Measurements from ENCODE around the gene DTHD1. TPM values are rescaled to one million over a fixed set of nuclear protein-coding genes. Genes with fewer than 3 reads are reported as not detected.

DTHD1 gene
- total and polyA plus RNA-seq, 3 experiments from 2014 or later, result 3.3 to 5.9 (median 3.5) TPM

DNA sequence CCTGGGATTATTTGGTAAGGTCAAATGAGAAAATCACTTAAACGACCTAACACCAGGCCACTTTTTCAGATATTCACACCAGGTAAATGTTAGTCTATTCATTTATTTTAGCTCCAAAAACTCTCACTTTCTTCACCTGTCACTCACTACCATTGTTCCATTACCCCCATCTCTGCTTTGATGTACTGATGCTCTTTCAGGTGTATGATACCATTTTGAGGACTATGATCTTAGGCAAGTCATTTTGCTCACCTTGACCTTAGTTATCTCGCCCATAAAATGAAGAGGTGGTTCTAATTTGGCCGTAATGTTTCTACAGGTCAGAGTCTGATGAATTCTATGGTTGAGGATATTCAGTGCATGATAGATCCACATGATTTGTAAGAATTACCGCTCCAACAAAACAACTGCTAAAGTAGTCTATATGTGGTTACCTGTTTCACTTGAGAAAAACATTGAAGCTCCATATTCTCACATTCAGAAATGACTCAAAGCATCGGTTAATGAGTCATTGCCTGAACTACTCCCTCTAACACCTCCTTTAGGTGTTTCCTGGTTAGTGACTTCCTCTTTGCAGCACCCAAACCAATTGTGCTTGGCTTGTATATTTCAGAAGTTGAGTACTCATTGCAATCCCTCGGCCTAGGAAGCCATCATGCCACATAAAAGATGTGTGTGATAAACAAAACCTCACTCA lies 4.5 kb downstream of the DTHD1 start:
- H3K27ac ChIP-seq (ENCODE audit: low read depth, low read length), result peak overlapping the region; percentile 66
- CTCF ChIA-PET, result interaction anchor here (0.8 to 3.2 kb wide), 8 partner anchors 18 to 96 kb away, joined by 3 to 27 read pairs (median 4); partner anchors contain the start of gene ARAP2

DNA sequence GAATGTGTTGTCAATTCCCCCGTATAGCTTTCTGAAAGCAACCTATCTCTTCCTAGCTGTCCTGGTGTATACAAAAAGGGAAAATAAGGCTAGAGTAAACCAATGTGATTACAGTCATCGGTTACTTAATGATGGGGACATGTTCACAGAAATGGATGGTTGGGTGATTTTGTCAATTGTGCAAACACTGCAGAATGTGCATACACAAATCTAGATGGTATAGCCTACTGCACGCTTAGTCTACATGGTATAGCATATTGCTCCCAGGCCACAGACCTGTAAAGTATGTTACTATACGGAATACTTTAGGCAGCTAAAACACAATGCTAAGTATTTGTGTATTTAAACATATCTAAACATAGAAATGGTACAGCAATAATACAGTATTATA lies 5.1 kb downstream of the DTHD1 start:
- peaks cover 16% of the 10 kb centered on the region for H3K4me1 ChIP-seq (ENCODE audit: insufficient read depth, low read length)
- H3K36me3 ChIP-seq (ENCODE audit: insufficient read depth, low read length), result no peaks in the 10 kb centered on the region
- Mint-ChIP-seq H3K27me3 (no peaks in the 10 kb centered on the region), H3K4me3 (peak overlapping the region; percentile 76 to 94 (median 86)), H3K4me1 (peaks cover 64 to 93% (median 86%) of the 10 kb centered on the region in 3 donors), H3K9me3 (no peaks in the 10 kb centered on the region), H3K27ac (peak overlapping the region in 7 of 8 donors; percentile 92 to 97 (median 95)), H3K36me3 (peaks cover 6 to 28% (median 19%) of the 10 kb centered on the region in 3 donors)
- no peaks in the 10 kb centered on the region for H3K9me3 ChIP-seq (ENCODE audit: low read length)
- H3K27ac ChIP-seq (ENCODE audit: low read depth, low read length), result peak overlapping the region; percentile 43
- DNase-seq, result no peak
- H3K27me3 ChIP-seq (ENCODE audit: insufficient read depth, low read length, poor library complexity, severe bottlenecking), result no peaks in the 10 kb centered on the region
- ChIA-PET CTCF (interaction anchor here (0.8 to 3.2 kb wide), 8 partner anchors 19 to 97 kb away, joined by 3 to 27 read pairs (median 4); partner anchors contain the start of gene ARAP2), POLR2A (interaction anchor here (1.0 to 2.4 kb wide), 4 partner anchors 18 to 43 kb away, joined by 4 to 30 read pairs (median 10); partner anchors contain the start of gene ARAP2)
- peak overlapping the region; percentile 21 for H3K4me3 ChIP-seq (ENCODE audit: low read length)

More for the DNA sequence above, 4.5 kb downstream of the DTHD1 start:
- H3K36me3 Mint-ChIP-seq, result peaks cover 3 to 26% (median 19%) of the 10 kb centered on the region in 3 donors
- H3K4me1 ChIP-seq (ENCODE audit: insufficient read depth, low read length), result peaks cover 19% of the 10 kb centered on the region
- peak overlapping the region; percentile 21 for H3K4me3 ChIP-seq (ENCODE audit: low read length)
- H3K27ac Mint-ChIP-seq, result peak overlapping the region; percentile 80 to 97 (median 94)
- no peaks in the 10 kb centered on the region for H3K9me3 ChIP-seq (ENCODE audit: low read length)
- POLR2A ChIA-PET, result interaction anchor here (1.0 to 2.4 kb wide), 4 partner anchors 18 to 43 kb away, joined by 4 to 30 read pairs (median 10); partner anchors contain the start of gene ARAP2
- H3K27me3 Mint-ChIP-seq, result no peaks in the 10 kb centered on the region
- no peaks in the 10 kb centered on the region for H3K9me3 Mint-ChIP-seq
- peak overlapping the region; percentile 76 to 94 (median 86) for H3K4me3 Mint-ChIP-seq
- no peaks in the 10 kb centered on the region for H3K36me3 ChIP-seq (ENCODE audit: insufficient read depth, low read length)
- peaks cover 66 to 94% (median 87%) of the 10 kb centered on the region in 3 donors for H3K4me1 Mint-ChIP-seq
- DNase-seq, result peak; percentile 33 to 84 (median 44)
- no peaks in the 10 kb centered on the region for H3K27me3 ChIP-seq (ENCODE audit: insufficient read depth, low read length, poor library complexity, severe bottlenecking)

DNA sequence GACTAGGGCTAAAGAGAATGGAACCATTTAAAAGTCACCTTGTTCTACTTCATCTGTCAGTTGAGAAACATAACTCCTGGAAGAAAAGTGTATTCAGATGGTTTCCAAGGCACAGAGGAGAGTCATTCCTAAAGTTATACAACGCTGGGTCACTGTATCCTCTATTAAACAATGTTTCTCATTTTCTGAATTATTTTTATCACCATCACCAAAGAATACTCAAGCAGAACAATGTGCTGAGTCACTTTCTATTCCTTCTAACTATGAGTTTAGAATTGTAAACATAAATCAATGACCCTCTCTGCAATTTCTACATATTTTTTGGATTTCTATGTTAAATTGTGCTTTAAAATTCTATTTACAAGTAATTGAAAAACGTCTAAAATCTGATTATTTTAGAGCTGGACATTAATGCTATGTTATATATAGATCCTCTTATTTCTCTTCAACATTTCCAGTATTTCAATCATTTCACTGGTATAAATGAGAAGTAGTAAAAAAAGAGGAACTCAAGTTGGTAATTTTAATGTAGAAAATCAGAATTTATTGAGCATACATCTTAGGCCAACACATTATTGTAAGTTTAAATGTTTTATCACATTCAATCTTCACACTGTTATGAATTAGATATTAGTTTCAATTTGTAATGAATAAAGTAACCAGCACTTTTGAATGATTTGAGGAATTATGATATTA lies 7.5 kb downstream of the DTHD1 start:
- DNase-seq, result no peak
- Histone ChIP-seq H3K9me3 (ENCODE audit: low read length) (no peaks in the 10 kb centered on the region), H3K4me1 (ENCODE audit: insufficient read depth, low read length) (peaks cover 16% of the 10 kb centered on the region), H3K27ac (ENCODE audit: low read depth, low read length) (no peak overlapping the region), H3K4me3 (ENCODE audit: low read length) (no peak overlapping the region), H3K36me3 (ENCODE audit: insufficient read depth, low read length) (no peaks in the 10 kb centered on the region), H3K27me3 (ENCODE audit: insufficient read depth, low read length, poor library complexity, severe bottlenecking) (no peaks in the 10 kb centered on the region)
- H3K4me3 Mint-ChIP-seq, result peak overlapping the region; percentile 12 to 67 (median 25)
- peaks cover 59 to 80% (median 76%) of the 10 kb centered on the region in 3 donors for H3K4me1 Mint-ChIP-seq
- ChIA-PET POLR2A (interaction anchor here (0.8 kb wide), 1 partner anchor 47 kb away, joined by 3 read pairs; no protein-coding TSS in a partner anchor), CTCF (interaction anchor here (1.8 kb wide), 1 partner anchor 45 kb away, joined by 5 read pairs; the partner anchor contains the start of gene ARAP2)
- H3K27ac Mint-ChIP-seq, result peak overlapping the region in 7 of 8 donors; percentile 52 to 93 (median 81)
- no peaks in the 10 kb centered on the region for H3K9me3 Mint-ChIP-seq
- H3K27me3 Mint-ChIP-seq, result no peaks in the 10 kb centered on the region
- H3K36me3 Mint-ChIP-seq, result peaks cover 5 to 12% (median 6%) of the 10 kb centered on the region in 3 donors

DNA sequence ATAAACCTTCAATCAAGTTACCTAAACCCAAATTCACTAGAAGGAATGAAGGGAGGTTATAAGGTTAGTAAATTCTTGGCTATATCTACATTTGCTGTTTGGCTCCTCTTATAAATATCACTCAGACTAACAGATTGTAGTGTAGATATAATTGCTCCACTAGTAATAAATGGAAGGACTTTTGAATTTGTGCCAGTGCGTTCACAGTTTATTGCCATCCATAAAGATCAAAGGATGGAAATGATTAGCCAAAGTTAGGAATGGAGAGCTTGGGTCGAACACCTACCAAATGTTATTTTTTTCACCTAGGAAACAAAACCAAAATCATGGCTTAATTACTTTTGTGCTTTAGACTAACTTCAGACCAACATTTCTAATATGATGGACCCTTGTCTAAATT lies 9.2 kb downstream of the DTHD1 start:
- CTCF ChIA-PET, result interaction anchor here (0.8 kb wide), 1 partner anchor 55 kb away, joined by 3 read pairs; no protein-coding TSS in a partner anchor
- H3K27me3 ChIP-seq (ENCODE audit: insufficient read depth, low read length, poor library complexity, severe bottlenecking), result no peaks in the 10 kb centered on the region
- no peaks in the 10 kb centered on the region for H3K36me3 ChIP-seq (ENCODE audit: insufficient read depth, low read length)
- H3K36me3 Mint-ChIP-seq, result peaks cover 3 to 6% (median 5%) of the 10 kb centered on the region in 3 donors
- no peak overlapping the region for H3K27ac ChIP-seq (ENCODE audit: low read depth, low read length)
- H3K27me3 Mint-ChIP-seq, result no peaks in the 10 kb centered on the region
- no peaks in the 10 kb centered on the region for H3K9me3 ChIP-seq (ENCODE audit: low read length)
- H3K27ac Mint-ChIP-seq, result peak overlapping the region in 1 of 8 donors; percentile 16
- no peak overlapping the region for H3K4me3 Mint-ChIP-seq
- H3K4me1 ChIP-seq (ENCODE audit: insufficient read depth, low read length), result peaks cover 10% of the 10 kb centered on the region
- H3K4me1 Mint-ChIP-seq, result peaks cover 50 to 71% (median 65%) of the 10 kb centered on the region in 3 donors
- DNase-seq, result no peak
- no peak overlapping the region for H3K4me3 ChIP-seq (ENCODE audit: low read length)
- POLR2A ChIA-PET, result no interaction called here
- H3K9me3 Mint-ChIP-seq, result no peaks in the 10 kb centered on the region

DNA sequence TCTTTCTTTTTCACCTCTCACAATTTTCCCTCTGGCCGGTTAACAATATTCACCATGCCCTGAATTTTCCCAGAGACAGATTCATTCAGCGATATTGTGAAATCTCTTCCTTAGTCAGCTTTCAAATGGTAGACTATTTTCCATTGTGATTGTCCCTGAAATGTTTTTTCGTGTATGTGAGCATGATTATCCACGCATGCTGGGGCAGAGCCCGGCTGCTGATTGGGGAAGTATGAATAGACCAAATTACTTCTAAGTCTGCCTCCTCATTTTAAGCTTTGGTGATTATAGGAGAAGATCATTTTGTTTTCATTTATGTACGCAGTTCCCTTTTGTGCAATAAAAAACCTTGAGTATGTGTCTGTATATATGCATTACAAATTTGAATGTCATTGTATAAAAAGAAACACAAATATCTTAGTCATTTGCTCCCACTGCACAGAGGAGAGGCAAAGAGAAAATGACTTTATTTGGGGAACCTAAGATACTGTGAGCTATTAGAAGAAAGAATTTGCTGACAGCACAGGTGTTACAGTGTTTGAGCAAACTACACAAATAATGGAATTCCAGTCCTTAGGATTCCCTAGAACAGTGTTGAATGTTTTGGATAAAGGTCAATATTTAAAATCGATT lies 11.3 kb downstream of the DTHD1 start:
- H3K4me3 ChIP-seq (ENCODE audit: low read length), result no peak overlapping the region
- Mint-ChIP-seq H3K4me3 (peak overlapping the region in 3 of 7 donors; percentile 16 to 62 (median 23)), H3K36me3 (peaks cover 0 to 7% (median 5%) of the 10 kb centered on the region in 3 donors), H3K27ac (peak overlapping the region in 5 of 8 donors; percentile 3 to 69 (median 29)), H3K4me1 (peaks cover 36 to 60% (median 51%) of the 10 kb centered on the region in 3 donors), H3K9me3 (no peaks in the 10 kb centered on the region), H3K27me3 (no peaks in the 10 kb centered on the region)
- no peak overlapping the region for H3K27ac ChIP-seq (ENCODE audit: low read depth, low read length)
- ChIA-PET POLR2A (no interaction called here), CTCF (no interaction called here)
- no peaks in the 10 kb centered on the region for H3K4me1 ChIP-seq (ENCODE audit: insufficient read depth, low read length)
- no peaks in the 10 kb centered on the region for H3K36me3 ChIP-seq (ENCODE audit: insufficient read depth, low read length)
- no peaks in the 10 kb centered on the region for H3K27me3 ChIP-seq (ENCODE audit: insufficient read depth, low read length, poor library complexity, severe bottlenecking)
- no peak for DNase-seq
- H3K9me3 ChIP-seq (ENCODE audit: low read length), result no peaks in the 10 kb centered on the region

DNA sequence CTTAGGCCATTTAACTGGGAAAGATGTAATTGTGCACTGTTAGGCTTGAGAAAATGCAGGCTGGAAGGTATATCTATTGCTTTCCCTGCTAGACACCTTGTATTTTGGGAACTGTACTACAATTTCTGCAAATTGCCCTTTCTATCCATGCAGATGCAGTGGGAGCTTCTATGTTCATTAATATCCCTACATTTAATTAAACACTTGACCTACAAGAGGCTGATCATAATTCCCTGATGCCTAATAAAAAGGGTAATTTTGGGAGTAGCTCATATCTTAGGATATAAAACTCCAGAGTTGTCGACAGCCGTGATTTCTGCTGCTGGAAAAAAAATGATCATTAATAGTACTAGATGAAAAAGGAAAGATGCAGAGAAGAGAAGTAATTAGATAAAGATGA lies 19.7 kb downstream of the DTHD1 start:
- CTCF ChIA-PET, result no interaction called here
- Histone ChIP-seq H3K9me3 (ENCODE audit: low read length) (no peaks in the 10 kb centered on the region), H3K36me3 (ENCODE audit: insufficient read depth, low read length) (no peaks in the 10 kb centered on the region), H3K27me3 (ENCODE audit: insufficient read depth, low read length, poor library complexity, severe bottlenecking) (no peaks in the 10 kb centered on the region), H3K4me3 (ENCODE audit: low read length) (no peak overlapping the region), H3K4me1 (ENCODE audit: insufficient read depth, low read length) (no peaks in the 10 kb centered on the region), H3K27ac (ENCODE audit: low read depth, low read length) (no peak overlapping the region)
- no peaks in the 10 kb centered on the region for H3K9me3 Mint-ChIP-seq
- H3K36me3 Mint-ChIP-seq, result peaks cover 0 to 5% (median 2%) of the 10 kb centered on the region in 3 donors
- POLR2A ChIA-PET, result no interaction called here
- no peaks in the 10 kb centered on the region for H3K27me3 Mint-ChIP-seq
- DNase-seq, result no peak
- no peak overlapping the region for H3K4me3 Mint-ChIP-seq
- peak overlapping the region in 1 of 8 donors; percentile 52 for H3K27ac Mint-ChIP-seq
- peaks cover 12 to 42% (median 25%) of the 10 kb centered on the region in 3 donors for H3K4me1 Mint-ChIP-seq

DNA sequence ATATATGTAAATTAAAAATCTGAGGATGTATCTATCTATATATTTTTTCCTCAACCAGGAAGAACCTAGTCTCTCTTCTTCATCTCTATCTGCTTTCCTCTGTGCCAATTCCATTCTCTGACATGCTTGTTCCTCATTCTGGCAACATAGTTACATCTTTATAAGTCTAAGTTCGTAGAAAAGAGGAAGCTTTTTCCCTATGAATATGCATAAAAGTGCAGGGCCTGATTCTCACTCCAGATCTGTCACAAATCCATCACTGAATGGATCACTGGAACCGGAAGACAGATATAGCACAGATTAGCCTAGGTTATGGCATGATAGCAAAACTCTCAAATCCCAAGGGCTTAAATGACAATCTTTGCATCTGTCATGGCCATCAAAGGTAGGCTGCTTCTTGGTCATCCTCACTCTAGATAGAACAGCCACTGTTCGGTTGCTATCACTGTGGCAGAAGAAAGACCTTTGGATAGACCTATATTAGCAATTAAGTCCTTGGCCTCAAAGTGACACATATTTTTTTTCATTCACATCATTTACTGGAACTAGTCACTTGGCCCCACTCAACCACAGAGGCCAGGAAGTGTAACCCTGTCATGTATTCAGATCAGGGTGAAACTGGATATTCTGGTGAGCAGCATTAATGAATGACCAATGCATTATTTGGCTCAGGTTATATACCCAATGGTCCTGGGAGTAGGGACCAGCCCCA lies 22.2 kb downstream of the DTHD1 start:
- no peaks in the 10 kb centered on the region for H3K9me3 ChIP-seq (ENCODE audit: low read length)
- CTCF ChIA-PET, result no interaction called here

More for the DNA sequence above, 22.2 kb downstream of the DTHD1 start:
- H3K36me3 Mint-ChIP-seq, result peaks cover 0 to 10% (median 2%) of the 10 kb centered on the region in 3 donors
- H3K4me3 Mint-ChIP-seq, result no peak overlapping the region
- Histone ChIP-seq H3K27ac (ENCODE audit: low read depth, low read length) (no peak overlapping the region), H3K4me1 (ENCODE audit: insufficient read depth, low read length) (no peaks in the 10 kb centered on the region), H3K27me3 (ENCODE audit: insufficient read depth, low read length, poor library complexity, severe bottlenecking) (no peaks in the 10 kb centered on the region), H3K36me3 (ENCODE audit: insufficient read depth, low read length) (no peaks in the 10 kb centered on the region), H3K4me3 (ENCODE audit: low read length) (no peak overlapping the region)
- peak overlapping the region in 1 of 8 donors; percentile 37 for H3K27ac Mint-ChIP-seq
- DNase-seq, result no peak
- no peaks in the 10 kb centered on the region for H3K9me3 Mint-ChIP-seq
- peaks cover 12 to 32% (median 25%) of the 10 kb centered on the region in 3 donors for H3K4me1 Mint-ChIP-seq
- no peaks in the 10 kb centered on the region for H3K27me3 Mint-ChIP-seq
- POLR2A ChIA-PET, result no interaction called here

Measured in CD8-positive, alpha-beta memory T cell (primary cell).